Panc1 (cell line): Measurements from ENCODE around the gene NOL7. TPM values are rescaled to one million over a fixed set of nuclear protein-coding genes. Genes with fewer than 3 reads are reported as not detected.

ENCODE experiments used
- ATAC-seq: fragments of 200-7000 bp; cut with Tn5 transposase; 2 replicates; pipeline ENCODE4 v1.9.1; 2020; ENCODE audit warnings: mild to moderate bottlenecking, moderate library complexity
- BruUV-seq: library from RNA; stranded (reverse); fragments of 400-500 nt; replicated peaks from 2 replicates; lab custom pipeline; 2021; lab: Mats Ljungman, UMichigan
- CTCF ChIA-PET: fragments of 300-600 bp; sonication (Branson Sonifier 250); formaldehyde crosslinking; loops from one replicate; lab custom pipeline; 2022; ENCODE audit warnings: antibody characterized with exemption; lab: Charles Lee
- POLR2A ChIA-PET: fragments of 300-600 bp; sonication (Branson Sonifier 250); formaldehyde crosslinking; loops from one replicate; lab custom pipeline; 2022; ENCODE audit warnings: antibody characterized with exemption; lab: Charles Lee
- DNase-seq: peaks from one replicate; pipeline ENCODE4 v3.0.0-alpha.2; 2010; ENCODE audit warnings: low read depth, low spot score
- H3K27ac ChIP-seq: 2 replicates; pipeline ENCODE4 v1.5.1; 2011; ENCODE audit warnings: mild to moderate bottlenecking, low read length, inconsistent platforms
- H3K27me3 ChIP-seq: fragments of 200-500 bp; sonication (Bioruptor generic); 2 replicates; pipeline ENCODE4 v1.6.0; 2014; ENCODE audit warnings: low read length, inconsistent platforms; ENCODE audit not compliant: control insufficient read depth, insufficient read depth
- H3K36me3 ChIP-seq: fragments of 200-500 bp; sonication (Bioruptor generic); 2 replicates; pipeline ENCODE4 v1.5.1; 2014; ENCODE audit warnings: inconsistent platforms, mild to moderate bottlenecking, low read length, moderate library complexity; ENCODE audit not compliant: control insufficient read depth, insufficient read depth
- H3K4me1 ChIP-seq: 2 replicates; pipeline ENCODE4 v1.5.1; 2011; ENCODE audit warnings: inconsistent platforms, mild to moderate bottlenecking, low read length, moderate library complexity; ENCODE audit not compliant: control insufficient read depth, insufficient read depth
- H3K4me3 ChIP-seq, 2 experiments: 2 replicates each; pipeline ENCODE4 v1.5.1; 2011 to 2012; ENCODE audit warnings: low read depth in 2 of 2, low read length in 2 of 2, mild to moderate bottlenecking in 2 of 2, inconsistent platforms in 1 of 2, moderate library complexity in 1 of 2
- H3K9me3 ChIP-seq: fragments of 200-500 bp; sonication (Bioruptor generic); 2 replicates; pipeline ENCODE4 v1.5.1; 2014; ENCODE audit warnings: low read depth, mild to moderate bottlenecking, inconsistent platforms, low read length, moderate library complexity; ENCODE audit not compliant: control insufficient read depth, insufficient read depth
- CTCF ChIP-seq: fragments of 450-650 bp; IDR thresholded peaks from 2 replicates; pipeline ENCODE4 v1.5.1; 2017; ENCODE audit warnings: mild to moderate bottlenecking
- POLR2AphosphoS5 ChIP-seq: IDR thresholded peaks from 2 replicates; pipeline ENCODE4 v1.6.1; 2012; ENCODE audit warnings: mild to moderate bottlenecking, low read depth, low read length, moderate library complexity
- REST ChIP-seq, 2 experiments: IDR thresholded peaks; 2 replicates each; pipeline ENCODE4 v1.6.1; 2011 to 2012; ENCODE audit warnings: low read depth in 2 of 2, control low read depth in 1 of 2, low read length in 1 of 2, mild to moderate bottlenecking in 1 of 2, moderate library complexity in 1 of 2; ENCODE audit not compliant: insufficient read depth in 1 of 2
- SIN3A ChIP-seq: IDR thresholded peaks from 2 replicates; pipeline ENCODE4 v1.6.1; 2012; ENCODE audit warnings: low read depth, mild to moderate bottlenecking, low read length, moderate library complexity, borderline replicate concordance; ENCODE audit not compliant: insufficient read depth
- TCF7L2 ChIP-seq: IDR thresholded peaks from 2 replicates; pipeline ENCODE4 v1.6.1; 2011; ENCODE audit warnings: mild to moderate bottlenecking, low read depth, low read length, inconsistent platforms
- in situ Hi-C: cut with HindIII; loops from 2 replicates; pipeline ENCODE4 v1.10.0; 2016; ENCODE audit warnings: low sequenced_read_pairs, low pct_unique_long_range_greater_than_20kb
- intact Hi-C: fragments of 100-400 bp; cut with micrococcal nuclease; formaldehyde crosslinking; loops from one replicate; pipeline ENCODE4 v1.10.0; 2022; ENCODE audit not compliant: unreplicated experiment
- total RNA-seq: library from RNA; stranded (reverse); gene quantifications from one replicate; pipeline ENCODE4 v1.2.1, GENCODE V29; 2021; ENCODE audit not compliant: unreplicated experiment

The NOL7 gene
- total RNA-seq, 1 experiment from 2014 or later: 74.4 TPM

- in situ Hi-C loops (no loop called here), intact Hi-C loops (no loop called here)
- POLR2A ChIA-PET: no interaction called here
- Histone ChIP-seq H3K36me3 (peaks cover 26% of the 10 kb centered on the region; the same call in 1 of the 2 replicates), H3K27me3 (no peaks in the 10 kb centered on the region), H3K9me3 (no peaks in the 10 kb centered on the region), H3K27ac (no peak overlapping the region), H3K4me3 (no peak overlapping the region), H3K4me1 (no peaks in the 10 kb centered on the region)
- ATAC-seq (no peak), DNase-seq (no peak)
- TF ChIP-seq POLR2AphosphoS5 (no peak), REST (IDR thresholded peaks at IDR 0.05; ENCODE audit: insufficient read depth in 1 of 2, low read depth in 2 of 2, low read length in 1 of 2) (no peak), TCF7L2 (no peak), CTCF (no peak), SIN3A (no peak)
- no TSS peak for BruUV-seq
- CTCF ChIA-PET: no interaction called here
Measured at GRCh38 chr6:13638626-13639025, 23.5 kb downstream of the NOL7 start.

GRCh38 chr6:13641315-13641714 lies 26.2 kb downstream of the NOL7 start:
- no peak overlapping the region for H3K4me3 ChIP-seq
- TF ChIP-seq POLR2AphosphoS5 (no peak), REST (IDR thresholded peaks at IDR 0.05; ENCODE audit: insufficient read depth in 1 of 2, low read depth in 2 of 2, low read length in 1 of 2) (no peak), CTCF (no peak), SIN3A (no peak), TCF7L2 (no peak)
- peaks cover 26% of the 10 kb centered on the region; the same call in 1 of the 2 replicates for H3K36me3 ChIP-seq
- H3K4me1 ChIP-seq: no peaks in the 10 kb centered on the region
- ATAC-seq (no peak), DNase-seq (no peak)
- intact Hi-C loops (no loop called here), in situ Hi-C loops (no loop called here)
- no peak overlapping the region for H3K27ac ChIP-seq
- CTCF ChIA-PET: no interaction called here
- POLR2A ChIA-PET: no interaction called here
- BruUV-seq: no TSS peak
- no peaks in the 10 kb centered on the region for H3K9me3 ChIP-seq
- H3K27me3 ChIP-seq: no peaks in the 10 kb centered on the region
